GF-D8 (cell line): ENCODE results near the gene GNS.
A peak's percentile ranks its signal among the peaks of the same experiment; 100 is the strongest.

ENCODE experiments used
- DNase-seq: peaks from one replicate; lab custom pipeline; 2025; lab: John Stamatoyannopoulos, UW

The GNS gene

DNA sequence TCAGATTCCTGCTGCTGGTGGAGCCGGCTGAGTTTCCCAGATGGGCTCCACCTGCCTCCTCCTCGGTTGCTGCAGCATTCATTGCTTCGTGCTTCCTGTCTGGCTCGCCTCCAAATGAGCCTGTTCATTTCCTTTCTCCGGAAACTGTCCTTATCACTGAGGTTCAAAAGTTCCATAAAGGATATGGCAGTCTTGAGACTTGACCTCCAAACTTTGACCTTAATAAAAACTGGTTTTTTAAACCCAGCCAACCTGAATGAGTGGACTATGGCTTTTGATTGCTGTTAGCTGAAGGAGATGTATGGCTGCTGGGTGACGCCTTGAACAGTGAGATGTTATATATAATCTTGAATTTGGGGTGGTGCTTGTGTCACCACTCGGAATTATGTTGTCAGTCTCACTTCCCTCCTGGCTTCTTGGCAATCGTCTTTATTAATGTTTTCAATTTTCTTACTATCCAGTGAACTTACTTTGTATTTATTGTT, 86.2 kb downstream of the GNS start:
- DNase-seq = peak; percentile 54

DNA sequence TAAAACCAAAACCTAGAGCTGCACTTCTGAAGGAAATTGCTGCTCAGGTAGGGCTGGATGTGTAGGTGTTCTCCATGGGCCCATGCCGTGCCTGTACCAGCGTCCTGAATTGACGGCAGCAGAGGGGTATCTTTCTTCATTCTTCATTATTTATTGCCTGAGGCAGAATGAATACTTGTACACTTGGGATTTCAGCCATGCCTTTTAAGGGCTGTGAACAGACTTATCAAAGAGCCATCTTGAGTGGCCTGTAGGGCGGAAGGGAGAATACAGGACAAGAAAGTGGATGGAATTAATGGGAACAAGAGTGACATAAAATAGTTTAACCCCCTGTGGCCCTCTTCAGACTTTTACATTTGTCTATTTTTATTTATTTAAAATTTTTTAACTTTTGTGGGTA, 87.5 kb downstream of the GNS start:
- DNase-seq = no peak

DNA sequence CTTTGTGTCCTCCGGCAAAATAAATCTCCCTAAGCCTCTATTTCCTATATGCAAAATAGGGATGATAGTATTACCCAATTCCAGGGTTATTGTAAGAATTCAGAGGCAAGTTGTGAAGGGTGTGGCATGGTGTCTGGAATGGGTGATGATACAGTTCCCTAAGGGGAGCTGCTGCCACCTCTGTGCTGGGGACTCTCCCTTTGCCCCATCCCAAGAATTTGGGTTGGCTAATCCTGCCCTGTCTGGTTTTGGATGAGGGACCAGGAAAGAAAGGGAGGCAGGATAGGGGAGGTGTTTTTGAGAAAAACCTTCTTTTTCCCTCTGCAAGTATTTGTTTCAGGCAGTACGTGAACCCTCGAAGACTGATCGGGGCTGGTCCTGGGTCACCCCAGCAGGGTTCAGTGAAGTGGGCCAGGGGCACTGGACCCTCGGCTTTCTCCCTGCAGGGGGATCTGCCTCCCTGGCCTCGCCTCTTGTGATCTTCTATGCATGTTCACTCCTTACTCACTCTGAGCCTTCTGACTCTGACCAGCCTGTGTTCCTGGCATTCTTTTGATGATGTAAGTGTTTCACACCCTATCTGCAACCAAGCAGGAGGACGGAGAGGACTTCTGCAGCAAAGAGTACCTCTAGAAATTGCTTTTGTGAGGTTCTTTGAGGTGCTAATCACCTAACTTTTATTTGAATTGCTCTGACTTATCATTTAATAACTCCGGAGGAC, 88.1 kb downstream of the GNS start:
- peak; percentile 9 for DNase-seq

DNA sequence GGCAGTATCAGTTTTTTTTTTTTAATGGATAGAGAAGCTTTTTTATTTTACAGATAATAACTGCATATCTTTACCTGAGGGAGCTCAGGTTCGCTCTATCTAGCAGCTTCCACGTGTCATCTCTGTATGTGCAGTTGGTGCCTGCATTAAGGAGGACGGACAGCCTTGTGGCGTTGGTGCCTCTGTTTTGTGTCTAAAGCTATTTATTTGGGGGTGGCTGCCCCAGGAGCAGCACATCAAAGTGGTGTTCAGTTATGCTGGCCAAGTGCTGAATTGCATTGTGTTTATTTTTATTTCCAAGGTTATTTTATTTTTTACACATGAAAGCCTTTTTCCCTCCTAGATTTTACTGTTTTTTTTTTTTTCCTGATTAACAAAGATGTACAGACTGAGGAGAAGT, 89.2 kb downstream of the GNS start:
- no peak for DNase-seq

DNA sequence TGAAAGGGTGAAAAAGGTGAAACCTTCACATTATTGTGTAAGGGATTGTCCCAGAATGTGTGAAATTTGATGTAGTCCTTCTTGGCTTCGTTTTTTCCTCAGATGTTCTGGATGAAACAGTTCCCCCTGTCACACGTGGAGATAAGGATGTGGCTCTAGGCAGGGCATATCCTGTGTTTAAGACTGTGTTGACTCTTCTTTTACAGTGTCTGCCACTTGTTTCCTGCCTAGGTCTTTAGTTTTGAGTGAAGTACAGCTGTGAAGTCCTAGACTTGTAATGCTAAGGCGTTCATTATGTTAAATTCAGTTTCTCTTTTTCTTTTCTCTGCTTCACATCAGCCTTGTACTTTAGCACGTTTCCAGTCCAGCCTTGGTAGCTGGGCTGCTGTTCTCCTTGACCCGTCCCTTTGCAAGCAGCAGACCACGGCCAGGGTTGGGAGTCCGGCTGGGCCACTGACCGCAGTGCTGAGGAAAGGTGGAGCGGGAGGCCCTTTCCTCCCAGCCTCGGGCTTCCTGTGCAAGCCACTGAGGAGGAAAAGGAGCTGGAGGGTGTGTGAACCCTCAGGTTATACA, 89.8 kb downstream of the GNS start:
- peak; percentile 87 for DNase-seq

DNA sequence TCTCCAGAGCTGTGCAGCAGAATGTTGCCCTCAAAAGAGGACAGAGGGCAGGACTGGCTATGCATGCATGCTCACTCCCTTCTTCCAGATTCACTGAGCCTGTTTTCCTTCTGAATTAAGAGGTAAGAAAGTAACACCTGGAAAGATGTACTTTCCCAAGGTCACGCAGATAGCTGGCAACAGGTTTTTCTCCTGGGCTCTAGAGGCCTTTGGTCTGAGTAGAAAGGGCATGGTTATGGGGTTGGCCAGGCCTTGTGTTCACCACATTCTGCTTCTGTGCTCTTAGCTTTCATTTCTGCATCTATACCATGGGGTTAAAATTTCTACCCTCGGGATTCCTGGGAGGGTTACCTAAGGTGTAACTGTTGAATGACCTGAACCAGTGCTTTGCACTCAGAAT, 91.4 kb downstream of the GNS start:
- no peak for DNase-seq

DNA sequence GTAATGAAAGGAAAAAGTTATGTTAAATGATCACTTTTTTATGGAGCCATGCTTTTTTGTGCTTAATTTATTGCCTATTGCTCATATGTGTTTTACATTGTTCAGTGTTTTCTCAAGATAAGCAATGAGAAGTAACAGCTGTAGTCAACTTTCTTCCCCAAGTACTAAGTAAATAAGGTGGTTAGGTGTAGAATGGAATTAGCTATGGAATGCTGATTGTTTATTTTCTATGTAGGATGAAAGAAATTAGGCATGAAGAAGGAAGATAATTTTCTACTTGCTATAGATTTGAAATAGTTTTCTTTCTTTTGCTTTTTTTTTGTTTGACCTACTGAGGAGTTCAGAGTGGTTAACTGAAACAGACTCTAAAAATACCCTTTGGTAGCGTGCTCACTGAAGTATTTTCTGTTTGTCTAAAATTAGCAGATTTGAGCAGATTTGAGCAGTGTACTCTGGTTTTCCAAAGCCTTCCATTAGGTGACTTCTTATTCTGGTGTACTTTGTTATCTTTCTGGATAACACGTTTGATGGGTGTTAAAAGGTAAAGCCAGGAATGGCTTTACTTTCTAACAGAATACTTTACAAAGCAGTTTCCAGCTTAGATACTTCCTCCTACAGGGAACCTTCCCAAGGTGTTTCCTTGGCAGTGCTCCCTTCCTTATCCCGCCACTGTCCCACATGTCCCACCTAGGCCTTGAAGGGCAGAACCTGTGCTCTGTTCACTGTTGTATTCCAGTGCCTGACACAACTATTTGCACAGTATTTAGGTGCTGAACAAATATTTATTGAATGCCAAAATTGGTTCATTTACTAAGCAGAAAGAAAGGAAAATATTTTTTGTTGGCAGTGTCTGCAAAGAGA, 92.9 kb downstream of the GNS start:
- DNase-seq = no peak

DNA sequence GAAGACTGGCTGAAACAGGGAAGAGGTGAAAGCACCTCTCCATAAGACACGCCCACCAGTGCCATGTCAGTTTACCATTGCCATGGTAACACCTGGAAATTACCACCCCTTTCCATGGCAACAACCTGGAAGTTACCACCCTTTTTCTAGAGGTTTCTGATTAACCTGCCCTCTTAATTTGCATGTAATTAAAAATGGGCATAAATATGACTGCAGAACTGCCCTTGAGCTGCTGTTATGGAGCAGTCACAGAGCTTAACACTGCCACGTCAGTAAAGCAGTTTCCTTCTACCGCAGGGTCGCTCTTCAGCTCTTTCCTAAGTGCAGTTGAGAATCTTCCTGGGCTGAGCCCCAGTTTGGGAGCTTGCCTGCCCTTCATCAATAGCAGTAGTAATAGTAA, 93.7 kb downstream of the GNS start:
- no peak for DNase-seq
